Activated CD8-positive, alpha-beta memory T cell treated with anti-CD3 and anti-CD28 coated beads for 48 hours (primary cell): ENCODE results near the gene DLX3.

ENCODE experiments used
- DNase-seq, 3 experiments: peaks; one replicate each; pipeline ENCODE4 v3.0.0-alpha.2; 2020; ENCODE audit warnings: low read depth in 2 of 3, low spot score in 2 of 3

Gene DLX3

GRCh38 chr17:50024808-50025207, 29.8 kb upstream of the DLX3 start:
- DNase-seq, result no peak

GRCh38 chr17:50023520-50023919, 28.5 kb upstream of the DLX3 start:
- no peak for DNase-seq

DNA sequence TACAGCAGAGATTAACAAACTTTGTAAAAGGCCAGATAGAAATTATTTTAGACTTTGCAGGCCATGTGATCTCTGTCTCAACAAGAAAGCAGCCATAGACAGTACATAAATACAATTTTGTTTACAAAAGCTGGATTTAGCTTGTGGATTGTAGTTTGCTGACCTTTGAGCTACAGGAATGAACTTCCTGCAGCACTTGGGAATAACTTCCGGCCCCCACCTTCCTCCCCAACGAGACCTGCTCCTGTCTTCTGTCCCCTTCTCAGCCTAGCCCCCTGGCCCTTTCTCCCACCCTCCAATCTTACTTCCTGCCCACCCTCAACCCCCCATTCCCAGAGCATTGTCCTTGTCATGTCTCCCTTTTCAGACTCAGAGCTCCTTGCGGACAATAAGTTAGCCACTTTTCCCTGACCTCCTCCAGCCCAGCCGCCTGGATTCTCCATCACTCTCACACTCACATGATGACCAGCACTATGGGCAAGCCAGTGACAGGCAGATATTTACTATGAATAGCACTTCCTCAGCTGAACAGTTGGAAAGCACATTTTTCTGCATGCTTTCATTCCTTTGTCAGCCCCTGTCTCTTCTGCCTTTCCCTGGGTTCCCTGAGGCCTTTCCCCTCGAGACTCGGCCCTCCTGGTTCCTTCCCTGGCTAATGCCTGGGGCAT, 27.6 kb upstream of the DLX3 start:
- DNase-seq, result no peak

DNA sequence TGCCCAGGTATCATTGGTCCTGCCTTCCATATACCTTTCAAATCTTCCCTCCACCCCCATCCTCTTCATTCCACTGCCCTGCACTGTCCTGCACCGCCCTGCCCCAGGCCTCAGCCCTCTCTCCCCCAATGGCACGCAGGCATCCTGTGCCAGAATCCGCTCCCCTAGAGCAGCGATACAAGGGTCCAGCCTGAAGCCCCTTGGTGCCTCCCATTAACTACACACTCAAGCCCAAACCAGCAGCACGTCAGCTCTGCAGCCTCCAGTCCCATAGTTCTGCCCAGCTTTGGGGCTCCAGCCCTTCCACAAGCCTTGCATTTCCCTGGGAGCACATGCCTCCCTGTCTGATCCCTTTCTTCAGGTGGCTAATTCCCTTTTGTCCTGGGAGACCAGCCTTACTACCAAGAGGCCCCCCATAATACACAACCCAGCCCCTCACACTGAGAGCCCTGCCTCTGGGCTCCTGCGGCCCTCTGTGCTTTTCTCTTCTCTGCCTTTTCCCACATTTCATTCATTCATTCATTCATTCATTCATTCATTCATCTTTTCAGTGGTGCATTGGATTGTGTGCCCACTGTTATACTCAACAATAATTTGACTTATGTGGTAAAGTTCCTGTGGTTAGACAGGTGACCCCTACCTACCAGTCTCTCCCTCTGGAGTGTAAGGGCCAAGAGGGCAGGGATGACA, 26.8 kb upstream of the DLX3 start:
- DNase-seq, result no peak

DNA sequence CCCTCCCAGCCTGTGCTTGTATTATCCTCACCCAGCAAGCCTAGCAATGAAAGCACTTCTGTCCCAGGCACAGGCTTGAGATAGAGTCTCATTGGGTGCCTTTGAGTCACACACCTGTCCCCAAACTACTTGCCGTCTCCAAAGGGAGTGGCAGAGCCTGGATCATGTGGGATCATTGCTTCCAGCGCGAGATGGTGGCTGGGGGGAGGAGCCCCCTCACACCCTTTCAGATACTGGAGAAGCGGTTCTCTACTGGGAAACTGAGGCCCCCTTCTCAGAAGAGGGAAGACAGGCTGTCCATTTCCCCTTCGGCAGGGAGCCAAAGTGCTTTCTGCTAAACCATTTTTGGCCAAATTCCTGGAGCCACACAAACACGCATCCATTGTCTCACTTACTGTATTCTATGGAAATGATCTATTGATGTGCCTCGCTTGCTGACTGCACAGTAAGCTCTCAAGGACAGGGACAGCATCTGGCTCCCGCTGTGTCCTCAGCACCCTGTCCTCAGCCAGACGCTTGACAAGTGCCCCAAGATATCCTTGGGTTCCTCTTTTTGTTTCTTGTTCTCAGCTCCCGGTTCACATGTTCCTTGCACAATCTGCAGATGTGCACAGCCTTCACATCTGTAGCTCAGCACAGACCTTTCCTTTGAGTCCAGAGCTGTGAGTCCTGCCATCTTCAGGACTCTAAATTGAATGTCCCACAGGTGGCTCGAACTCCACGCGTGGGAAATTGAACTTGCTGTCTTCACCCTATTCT, 26.0 kb upstream of the DLX3 start:
- no peak for DNase-seq

DNA sequence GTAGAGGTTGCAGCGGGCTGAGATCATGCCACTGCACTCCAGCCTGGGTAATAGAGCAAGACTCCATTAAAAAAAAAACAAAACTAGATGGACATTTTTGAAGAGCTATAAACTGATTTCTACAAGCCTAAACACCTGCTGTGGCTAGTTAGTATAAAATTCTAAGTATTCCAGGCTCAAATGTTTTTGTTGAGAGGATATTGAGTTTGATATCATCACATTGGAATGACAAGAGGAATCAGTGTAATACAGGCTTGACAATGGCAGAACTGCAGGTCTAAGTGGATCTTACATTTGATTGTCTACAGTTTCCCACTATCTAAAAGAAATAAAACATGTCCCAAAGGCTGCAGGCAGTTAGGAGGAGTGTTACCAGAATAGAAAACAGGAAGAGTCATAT, 23.9 kb upstream of the DLX3 start:
- DNase-seq, result no peak

DNA sequence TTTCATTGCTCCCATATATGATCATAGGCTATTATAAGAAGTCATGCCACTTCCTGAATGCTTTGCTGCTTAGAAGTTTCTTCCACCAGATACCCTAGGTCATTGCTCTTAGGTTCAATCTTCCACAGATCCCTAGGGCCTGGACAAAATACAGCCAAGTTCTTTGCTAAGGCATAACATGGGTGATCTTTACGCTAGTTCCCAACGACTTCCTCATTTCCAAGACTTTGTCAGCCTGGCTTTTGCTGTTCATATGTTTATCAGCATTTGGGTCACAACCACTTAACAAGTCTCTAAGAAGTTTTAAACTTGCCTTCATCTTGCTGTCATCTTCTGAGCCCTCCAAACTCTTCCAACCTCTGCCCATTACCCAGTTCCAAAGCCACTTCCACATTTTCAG, 20.1 kb upstream of the DLX3 start:
- DNase-seq, result no peak

GRCh38 chr17:50014471-50015088, 19.6 kb upstream of the DLX3 start:
- no peak for DNase-seq

DNA sequence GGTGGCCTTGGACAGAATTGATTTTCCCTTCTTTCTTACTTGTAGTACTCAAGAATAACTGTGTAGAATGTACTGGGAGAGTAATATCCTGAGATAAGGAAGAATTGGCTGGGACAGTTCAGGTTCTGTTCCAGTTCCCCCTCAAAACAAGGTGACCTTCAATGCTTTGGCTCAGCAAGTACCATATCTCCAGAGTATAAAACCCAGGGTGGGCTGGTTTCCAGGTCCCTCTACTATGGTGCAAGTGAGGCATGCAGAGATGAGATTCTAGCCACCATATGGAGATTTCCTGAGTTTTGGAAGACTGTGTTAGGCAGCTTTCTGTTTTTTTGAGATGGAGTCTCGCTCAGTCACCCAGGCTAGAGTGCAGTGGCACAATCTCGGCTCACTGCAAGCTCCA, 18.1 kb upstream of the DLX3 start:
- DNase-seq, result no peak

DNA sequence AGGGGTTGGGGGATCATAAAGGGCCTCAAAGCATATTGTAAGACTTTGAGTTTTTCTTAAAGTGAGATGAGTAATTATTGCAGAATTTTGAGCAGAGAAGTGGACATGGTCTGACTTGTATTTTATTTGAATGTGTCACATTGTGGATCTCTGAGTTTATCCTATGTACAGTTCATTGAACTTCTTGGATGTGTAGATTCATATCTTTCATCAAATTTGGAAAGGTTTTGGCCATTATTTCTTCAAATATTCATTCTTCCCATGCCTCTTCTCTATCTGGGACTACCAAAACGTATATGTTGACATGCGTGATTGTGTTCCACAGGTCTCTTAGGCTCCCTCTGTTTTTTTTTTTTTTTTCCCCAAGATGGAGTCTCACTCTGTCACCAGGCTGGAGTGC, 14.3 kb upstream of the DLX3 start:
- no peak for DNase-seq

GRCh38 chr17:50003911-50004310, 8.9 kb upstream of the DLX3 start:
- DNase-seq, result no peak

DNA sequence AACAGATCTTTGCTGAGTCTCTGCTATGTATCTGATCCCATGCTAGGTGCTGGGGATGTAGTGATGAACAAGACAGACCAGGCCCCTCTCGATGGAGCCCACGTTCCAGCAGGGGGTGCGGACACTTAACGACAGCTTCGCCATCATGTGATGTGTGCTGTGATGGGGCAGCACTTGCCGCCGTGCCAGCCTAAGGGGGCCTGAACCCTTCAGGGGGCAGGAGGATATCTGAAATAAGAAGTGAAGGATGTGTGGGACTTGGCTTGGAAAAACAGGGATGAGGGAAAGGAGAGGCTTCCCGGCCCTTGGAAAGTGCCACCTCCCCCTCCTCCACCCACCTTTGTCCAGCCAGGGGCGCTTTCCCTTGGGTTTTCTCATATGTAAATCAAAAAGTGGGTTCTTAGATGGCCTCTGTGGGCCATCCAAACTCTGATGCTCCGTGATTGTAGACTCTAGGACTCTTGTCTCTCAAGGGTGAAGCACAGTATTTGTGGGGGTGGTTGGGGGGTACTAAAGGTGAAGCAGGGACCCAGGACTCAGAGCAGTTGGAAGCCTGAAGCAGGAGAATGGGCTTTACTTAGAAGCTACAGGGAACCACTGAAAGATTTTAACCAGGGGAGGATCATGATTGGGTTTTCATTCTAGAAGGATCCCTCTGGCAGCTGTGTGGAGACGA, 4.0 kb upstream of the DLX3 start:
- DNase-seq, result no peak

DNA sequence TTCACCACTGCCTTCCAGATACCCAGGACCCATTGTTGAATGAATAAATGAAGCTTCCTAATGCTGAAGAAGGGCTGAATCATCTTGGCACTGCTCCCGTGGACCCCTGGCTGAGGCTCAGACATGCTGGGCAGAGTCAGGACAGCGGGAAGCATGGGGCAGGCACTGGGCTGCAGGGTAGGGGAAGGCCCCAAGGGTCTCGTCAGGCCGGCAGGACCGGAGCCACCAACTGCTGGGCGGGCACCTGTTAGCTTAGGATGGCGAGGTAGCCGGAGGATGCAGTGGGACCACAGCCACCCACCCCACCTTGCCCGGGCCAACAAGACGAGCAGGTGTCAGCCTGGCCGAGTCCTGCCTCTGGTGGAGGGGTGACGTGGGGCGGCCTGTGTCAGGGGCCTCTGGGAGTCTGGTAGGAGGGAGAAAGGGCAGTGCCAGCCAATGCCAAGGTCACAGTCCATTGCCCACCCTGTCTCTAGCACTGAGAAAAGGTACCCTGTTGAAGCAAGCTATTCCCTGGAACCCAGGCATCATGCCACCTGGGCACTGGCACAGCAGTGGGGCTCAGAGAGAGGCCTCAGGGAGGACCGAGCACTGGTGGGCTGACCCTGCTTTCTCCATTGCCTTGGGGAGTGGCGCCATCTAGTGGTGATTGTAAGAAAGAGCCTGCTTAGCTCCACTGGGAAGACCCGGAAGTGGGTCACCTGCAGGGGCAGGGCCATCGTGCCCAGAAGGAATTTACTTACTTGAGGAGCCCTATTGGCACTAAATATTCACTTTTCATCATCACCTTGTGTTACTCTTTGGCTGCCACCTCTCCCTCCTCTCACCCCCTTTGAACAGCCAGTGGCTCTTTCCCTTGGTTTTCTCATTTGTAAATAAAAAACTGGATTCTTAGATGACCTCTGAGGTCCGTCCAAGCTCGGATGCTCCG, 3.0 kb upstream of the DLX3 start:
- DNase-seq, result peak in 2 of 3 experiments; percentile 56 to 91

DNA sequence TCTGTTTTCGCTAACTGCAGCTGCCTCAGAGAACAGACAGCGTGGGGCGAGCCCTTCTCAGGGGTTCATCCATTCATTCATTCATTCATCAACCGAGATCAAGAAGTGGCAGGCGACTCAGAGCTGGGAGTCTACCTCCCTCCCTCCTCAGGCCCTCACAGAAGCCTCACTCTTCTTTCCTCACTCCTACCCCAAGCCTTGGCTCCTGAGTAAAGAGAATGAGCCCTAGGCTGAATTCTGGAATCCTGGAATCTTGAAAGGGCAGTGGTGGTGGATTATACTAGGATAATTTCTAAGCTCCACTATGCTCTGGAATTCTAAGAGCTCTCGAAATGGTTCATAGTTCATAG, 2.3 kb upstream of the DLX3 start:
- no peak for DNase-seq

GRCh38 chr17:49996495-49997300, 1.7 kb upstream of the DLX3 start:
- DNase-seq, result peak in 1 of 3 experiments; percentile 81

DNA sequence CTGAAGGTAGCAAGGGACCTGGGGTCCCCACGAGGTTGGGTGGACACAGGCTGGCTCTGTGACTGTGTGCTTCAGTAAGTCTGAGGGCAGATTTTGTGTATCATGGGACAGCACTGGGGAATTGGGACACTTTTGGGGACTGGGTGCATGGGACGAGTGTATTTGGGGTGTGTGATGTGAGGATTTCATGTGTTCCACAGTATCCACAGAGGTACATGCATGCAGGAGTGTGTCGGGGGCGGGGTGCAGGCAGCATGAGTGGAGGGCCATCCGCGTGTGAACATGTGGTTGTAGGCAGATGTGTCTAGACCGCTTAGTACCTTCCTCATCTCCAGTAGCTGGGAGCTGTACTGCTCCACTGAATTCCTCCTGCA, 1.1 kb upstream of the DLX3 start:
- no peak for DNase-seq

DNA sequence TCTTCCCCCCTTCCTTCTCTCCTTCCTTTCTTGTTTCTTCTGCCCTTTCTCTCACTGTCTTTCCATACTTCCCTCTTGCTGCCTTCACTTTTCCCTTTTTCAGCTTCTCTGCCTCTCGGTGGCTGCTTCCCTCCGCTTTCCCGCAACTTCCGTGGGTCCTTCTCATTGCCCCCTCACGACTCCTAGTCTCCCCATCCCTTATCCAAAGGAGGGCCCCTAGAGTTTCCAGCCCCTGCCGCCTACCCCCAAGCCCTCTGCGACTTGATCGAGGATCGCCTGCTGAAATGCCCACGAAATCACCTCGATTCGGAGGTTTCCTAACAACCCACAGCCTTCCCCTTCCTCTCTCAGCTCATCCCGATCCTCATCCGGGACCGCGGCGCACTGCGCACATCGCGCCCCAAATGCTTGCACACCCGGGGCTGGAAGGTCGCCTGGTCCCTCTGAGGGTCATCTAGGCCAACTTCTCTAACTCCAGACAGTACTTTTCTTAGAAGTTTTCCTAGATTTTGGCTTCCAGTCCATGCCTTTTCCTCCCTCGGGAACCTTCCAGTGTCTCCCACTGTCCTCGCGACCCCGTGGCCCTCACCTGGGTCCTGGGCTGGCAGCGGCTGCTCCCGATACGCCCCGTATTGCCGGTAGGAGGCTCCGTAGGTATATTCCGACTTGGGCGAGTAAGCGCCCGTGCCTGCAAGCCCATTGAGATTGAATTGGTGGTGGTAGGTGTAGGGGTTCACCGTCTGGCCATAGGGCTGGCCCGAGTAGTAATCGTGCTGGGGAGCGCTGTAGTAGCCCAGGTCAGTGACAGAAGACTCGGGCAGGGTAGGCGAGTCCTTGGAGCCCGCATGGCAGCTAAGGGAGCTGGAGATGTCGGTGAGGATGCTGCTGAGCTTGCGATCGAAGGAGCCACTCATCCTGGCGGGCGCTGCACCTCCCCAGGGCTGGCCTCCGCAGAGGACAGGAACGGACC, 654 bp downstream of the DLX3 start:
- DNase-seq, result no peak

DNA sequence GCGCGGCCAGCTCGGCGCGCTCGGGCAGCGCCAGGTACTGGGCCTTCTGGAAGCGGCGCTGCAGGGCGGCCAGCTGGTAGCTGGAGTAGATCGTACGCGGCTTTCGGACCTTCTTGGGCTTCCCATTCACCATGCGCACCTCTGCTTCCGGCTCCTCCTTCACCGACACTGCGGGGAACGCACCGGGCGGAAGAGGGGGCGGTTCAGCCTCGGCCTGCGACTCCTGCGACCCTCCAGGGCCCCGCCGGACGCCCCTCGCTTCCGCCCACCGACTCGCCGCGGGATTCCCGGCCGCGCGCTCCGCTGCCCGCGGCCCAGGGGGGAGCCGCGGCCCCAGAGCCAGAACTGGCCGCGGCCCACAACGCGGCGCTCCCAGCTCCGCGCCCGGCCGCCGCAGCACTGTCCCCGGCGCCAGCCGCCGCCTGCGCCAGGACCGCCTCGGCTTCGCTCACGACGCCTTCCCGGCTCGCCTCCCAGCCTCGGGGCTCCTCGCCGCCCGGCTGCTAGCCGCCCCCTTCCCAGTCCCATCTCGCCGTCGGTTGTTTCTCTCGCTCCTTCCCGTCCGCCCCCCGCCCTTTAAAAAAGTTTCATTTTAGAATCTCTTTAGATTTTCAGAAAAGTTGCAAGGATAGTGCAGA, 1.5 kb downstream of the DLX3 start:
- DNase-seq, result no peak
